GM12878 (cell line): Measurements from ENCODE around the gene SLAMF9. TPM values are rescaled to one million over a fixed set of nuclear protein-coding genes. Genes with fewer than 3 reads are reported as not detected.

Experiments
- ASH2L ChIP-seq: fragments of 300-600, 200-600 bp; sonication (generic); IDR thresholded peaks from 2 replicates; pipeline ENCODE4 v1.6.1; 2017; ENCODE audit warnings: low read depth, mild to moderate bottlenecking, borderline replicate concordance
- DPF2 ChIP-seq: fragments of 450-650 bp; IDR thresholded peaks from 2 replicates; pipeline ENCODE4 v1.6.1; 2017; ENCODE audit warnings: mild to moderate bottlenecking
- EED ChIP-seq: sonication (generic); IDR thresholded peaks from 2 replicates; pipeline ENCODE4 v1.6.1; 2016; ENCODE audit warnings: antibody characterized with exemption, low read depth
- KDM1A ChIP-seq: fragments of 200-600 bp; sonication (generic); IDR thresholded peaks from 2 replicates; pipeline ENCODE4 v1.6.1; 2016; ENCODE audit warnings: borderline replicate concordance
- NFYA ChIP-seq: IDR thresholded peaks from 2 replicates; pipeline ENCODE4 v1.6.1; 2011; ENCODE audit warnings: low read depth, mild to moderate bottlenecking, low read length, improper control_type of control experiment, borderline replicate concordance
- POLR2AphosphoS2 ChIP-seq: IDR thresholded peaks from 2 replicates; pipeline ENCODE4 v1.6.1; 2011; ENCODE audit warnings: low read depth, mild to moderate bottlenecking, low read length, improper control_type of control experiment, moderate library complexity
- SP1 ChIP-seq: IDR thresholded peaks from one replicate; pipeline ENCODE4 v1.6.1; 2011; ENCODE audit warnings: low read depth, low read length
- SRF ChIP-seq, 2 experiments: IDR thresholded peaks; 2 replicates each; pipeline ENCODE4 v1.6.1; 2011; ENCODE audit warnings: low read depth in 2 of 2, low read length in 2 of 2, mild to moderate bottlenecking in 1 of 2, moderate library complexity in 1 of 2
- SUPT20H ChIP-seq: IDR thresholded peaks from 2 replicates; pipeline ENCODE4 v1.6.1; 2011; ENCODE audit warnings: low read depth, mild to moderate bottlenecking, low read length, moderate library complexity, borderline replicate concordance; ENCODE audit not compliant: control insufficient read depth
- TCF3 ChIP-seq: IDR thresholded peaks from 2 replicates; pipeline ENCODE4 v1.6.1; 2012; ENCODE audit warnings: low read depth, mild to moderate bottlenecking, low read length, borderline replicate concordance; ENCODE audit not compliant: insufficient read depth
- ZNF24 ChIP-seq: fragments of 450-650 bp; IDR thresholded peaks from 2 replicates; pipeline ENCODE4 v1.6.1; 2017; ENCODE audit warnings: antibody characterized with exemption, mild to moderate bottlenecking
- polyA plus RNA-seq, 11 experiments: library from polyadenylated mRNA; depleted of rRNA in 4 of 11; unstranded in 6 of 11; stranded (reverse) in 5 of 11; fragments of >200 nt; fragmentation: Nextera tagmentation in 4 of 11; fragmentation: Illumina TruSeq in 1 of 11; extraction: Ambion mirVana in 4 of 11; extraction: Trizol in 1 of 11; gene quantifications; 1 replicate in 1 of 11; 2 replicates in 10 of 11; pipeline versions ENCODE4 v1.2.1 to v1.2.3, GENCODE V29; 2011 to 2016; ENCODE audit warnings: inconsistent platforms in 2 of 11, missing spikeins in 2 of 11, low read depth in 1 of 11
- total RNA-seq, 4 experiments: library from RNA; depleted of rRNA in 3 of 4; stranded (reverse); fragments of >200 nt in 3 of 4; fragmentation: Illumina TruSeq in 1 of 4; extraction: Trizol in 1 of 4; gene quantifications; 2 replicates each; pipeline versions ENCODE4 v1.2.1 to v1.2.3, GENCODE V29; 2013 to 2021
- TF ChIP-seq, protein P1 (sequence below): fragments of 450-650 bp; conservative IDR thresholded peaks from 2 replicates; pipeline ENCODE4 v1.6.1; 2017; ENCODE audit warnings: mild to moderate bottlenecking, moderate library complexity
- TF ChIP-seq, protein P2 (sequence below): IDR thresholded peaks from 2 replicates; pipeline ENCODE4 v1.6.1; 2012; ENCODE audit warnings: improper control_type of control experiment, low read depth, low read length; ENCODE audit not compliant: insufficient replicate concordance

SLAMF9 gene
- total and polyA plus RNA-seq, 10 of the 15 experiments (the other 5 are each of a cell fraction or from before 2014, with no cell fraction given), result not detected

DNA sequence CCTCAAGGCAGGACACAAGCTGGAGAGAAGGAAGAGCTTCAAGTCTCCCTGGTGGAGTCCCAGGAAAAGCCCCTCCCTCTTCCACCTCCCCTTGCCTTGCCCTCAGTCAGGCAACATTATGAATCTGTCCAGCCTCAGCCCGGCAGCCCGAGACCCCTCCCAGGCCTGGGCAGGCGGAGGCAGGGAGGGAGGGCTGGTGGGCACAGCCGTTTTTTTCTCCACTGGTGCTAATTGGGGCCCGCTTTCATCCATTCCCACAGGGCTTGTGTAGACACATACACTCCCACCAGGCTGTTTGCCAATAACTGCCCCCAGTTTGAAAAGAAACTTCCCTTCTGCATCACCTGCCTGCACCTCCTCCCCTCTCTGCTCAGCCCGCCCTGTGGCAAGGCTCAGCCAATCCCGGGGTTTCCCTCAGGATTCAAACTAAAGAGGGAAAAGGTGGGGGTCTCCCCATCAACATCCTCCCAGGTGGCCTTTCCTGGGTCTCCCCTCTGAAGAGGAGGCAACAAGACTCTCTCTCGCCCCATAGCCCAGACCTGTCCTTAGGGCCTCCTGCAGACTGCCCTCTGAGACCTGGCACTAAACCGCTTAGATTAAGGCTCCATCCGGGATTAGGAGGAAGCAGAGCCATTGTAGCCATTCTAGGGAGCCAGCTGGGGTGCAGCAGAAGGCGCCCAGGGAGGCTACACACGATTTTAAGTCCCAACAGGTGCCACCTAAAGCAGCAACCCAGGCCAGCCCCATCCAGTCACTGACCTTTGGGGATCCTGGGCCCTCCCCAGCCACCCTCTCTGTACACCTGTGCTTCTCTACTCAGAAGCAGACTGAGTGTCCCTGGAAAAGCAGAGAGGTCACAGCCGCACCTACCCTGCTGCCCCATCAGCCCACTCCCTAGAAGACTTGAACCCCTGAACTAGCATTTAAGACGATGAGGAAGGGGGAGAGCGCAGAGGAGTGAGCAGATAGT is 12.2 kb downstream of the SLAMF9 start (continued):
- TF ChIP-seq, protein P1, sequence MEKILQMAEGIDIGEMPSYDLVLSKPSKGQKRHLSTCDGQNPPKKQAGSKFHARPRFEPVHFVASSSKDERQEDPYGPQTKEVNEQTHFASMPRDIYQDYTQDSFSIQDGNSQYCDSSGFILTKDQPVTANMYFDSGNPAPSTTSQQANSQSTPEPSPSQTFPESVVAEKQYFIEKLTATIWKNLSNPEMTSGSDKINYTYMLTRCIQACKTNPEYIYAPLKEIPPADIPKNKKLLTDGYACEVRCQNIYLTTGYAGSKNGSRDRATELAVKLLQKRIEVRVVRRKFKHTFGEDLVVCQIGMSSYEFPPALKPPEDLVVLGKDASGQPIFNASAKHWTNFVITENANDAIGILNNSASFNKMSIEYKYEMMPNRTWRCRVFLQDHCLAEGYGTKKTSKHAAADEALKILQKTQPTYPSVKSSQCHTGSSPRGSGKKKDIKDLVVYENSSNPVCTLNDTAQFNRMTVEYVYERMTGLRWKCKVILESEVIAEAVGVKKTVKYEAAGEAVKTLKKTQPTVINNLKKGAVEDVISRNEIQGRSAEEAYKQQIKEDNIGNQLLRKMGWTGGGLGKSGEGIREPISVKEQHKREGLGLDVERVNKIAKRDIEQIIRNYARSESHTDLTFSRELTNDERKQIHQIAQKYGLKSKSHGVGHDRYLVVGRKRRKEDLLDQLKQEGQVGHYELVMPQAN, result no peak
- TF ChIP-seq EED (no peak), TCF3 (no peak), SP1 (no peak), SUPT20H (no peak), SRF (IDR thresholded peaks at IDR 0.05; ENCODE audit: low read depth in 2 of 2, low read length in 2 of 2) (no peak), ASH2L (no peak), POLR2AphosphoS2 (no peak), DPF2 (no peak), KDM1A (no peak), ZNF24 (no peak), NFYA (no peak)
- TF ChIP-seq, protein P2, sequence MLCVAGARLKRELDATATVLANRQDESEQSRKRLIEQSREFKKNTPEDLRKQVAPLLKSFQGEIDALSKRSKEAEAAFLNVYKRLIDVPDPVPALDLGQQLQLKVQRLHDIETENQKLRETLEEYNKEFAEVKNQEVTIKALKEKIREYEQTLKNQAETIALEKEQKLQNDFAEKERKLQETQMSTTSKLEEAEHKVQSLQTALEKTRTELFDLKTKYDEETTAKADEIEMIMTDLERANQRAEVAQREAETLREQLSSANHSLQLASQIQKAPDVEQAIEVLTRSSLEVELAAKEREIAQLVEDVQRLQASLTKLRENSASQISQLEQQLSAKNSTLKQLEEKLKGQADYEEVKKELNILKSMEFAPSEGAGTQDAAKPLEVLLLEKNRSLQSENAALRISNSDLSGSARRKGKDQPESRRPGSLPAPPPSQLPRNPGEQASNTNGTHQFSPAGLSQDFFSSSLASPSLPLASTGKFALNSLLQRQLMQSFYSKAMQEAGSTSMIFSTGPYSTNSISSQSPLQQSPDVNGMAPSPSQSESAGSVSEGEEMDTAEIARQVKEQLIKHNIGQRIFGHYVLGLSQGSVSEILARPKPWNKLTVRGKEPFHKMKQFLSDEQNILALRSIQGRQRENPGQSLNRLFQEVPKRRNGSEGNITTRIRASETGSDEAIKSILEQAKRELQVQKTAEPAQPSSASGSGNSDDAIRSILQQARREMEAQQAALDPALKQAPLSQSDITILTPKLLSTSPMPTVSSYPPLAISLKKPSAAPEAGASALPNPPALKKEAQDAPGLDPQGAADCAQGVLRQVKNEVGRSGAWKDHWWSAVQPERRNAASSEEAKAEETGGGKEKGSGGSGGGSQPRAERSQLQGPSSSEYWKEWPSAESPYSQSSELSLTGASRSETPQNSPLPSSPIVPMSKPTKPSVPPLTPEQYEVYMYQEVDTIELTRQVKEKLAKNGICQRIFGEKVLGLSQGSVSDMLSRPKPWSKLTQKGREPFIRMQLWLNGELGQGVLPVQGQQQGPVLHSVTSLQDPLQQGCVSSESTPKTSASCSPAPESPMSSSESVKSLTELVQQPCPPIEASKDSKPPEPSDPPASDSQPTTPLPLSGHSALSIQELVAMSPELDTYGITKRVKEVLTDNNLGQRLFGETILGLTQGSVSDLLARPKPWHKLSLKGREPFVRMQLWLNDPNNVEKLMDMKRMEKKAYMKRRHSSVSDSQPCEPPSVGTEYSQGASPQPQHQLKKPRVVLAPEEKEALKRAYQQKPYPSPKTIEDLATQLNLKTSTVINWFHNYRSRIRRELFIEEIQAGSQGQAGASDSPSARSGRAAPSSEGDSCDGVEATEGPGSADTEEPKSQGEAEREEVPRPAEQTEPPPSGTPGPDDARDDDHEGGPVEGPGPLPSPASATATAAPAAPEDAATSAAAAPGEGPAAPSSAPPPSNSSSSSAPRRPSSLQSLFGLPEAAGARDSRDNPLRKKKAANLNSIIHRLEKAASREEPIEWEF, result no peak
